ENCODE data around the gene GCA. TPM values are rescaled to one million over a fixed set of nuclear protein-coding genes. Genes with fewer than 3 reads are reported as not detected.
A peak's percentile ranks its signal among the peaks of the same experiment; 100 is the strongest.

The GCA gene
- total RNA-seq, 3 donors from 2014 or later (not counting 1 experiment from before 2014, with no cell fraction given): 5.5 to 9.7 (median 6.6) TPM

GRCh38 chr2:162370931-162371330 lies 27.0 kb downstream of the GCA start:
- H3K27ac Mint-ChIP-seq: no peak overlapping the region
- no peak for DNase-seq
- H3K4me1 ChIP-seq (ENCODE audit: control insufficient read depth, insufficient read depth, low read length): no peaks in the 10 kb centered on the region
- no peaks in the 10 kb centered on the region for H3K36me3 Mint-ChIP-seq
- TF ChIP-seq, protein P1, sequence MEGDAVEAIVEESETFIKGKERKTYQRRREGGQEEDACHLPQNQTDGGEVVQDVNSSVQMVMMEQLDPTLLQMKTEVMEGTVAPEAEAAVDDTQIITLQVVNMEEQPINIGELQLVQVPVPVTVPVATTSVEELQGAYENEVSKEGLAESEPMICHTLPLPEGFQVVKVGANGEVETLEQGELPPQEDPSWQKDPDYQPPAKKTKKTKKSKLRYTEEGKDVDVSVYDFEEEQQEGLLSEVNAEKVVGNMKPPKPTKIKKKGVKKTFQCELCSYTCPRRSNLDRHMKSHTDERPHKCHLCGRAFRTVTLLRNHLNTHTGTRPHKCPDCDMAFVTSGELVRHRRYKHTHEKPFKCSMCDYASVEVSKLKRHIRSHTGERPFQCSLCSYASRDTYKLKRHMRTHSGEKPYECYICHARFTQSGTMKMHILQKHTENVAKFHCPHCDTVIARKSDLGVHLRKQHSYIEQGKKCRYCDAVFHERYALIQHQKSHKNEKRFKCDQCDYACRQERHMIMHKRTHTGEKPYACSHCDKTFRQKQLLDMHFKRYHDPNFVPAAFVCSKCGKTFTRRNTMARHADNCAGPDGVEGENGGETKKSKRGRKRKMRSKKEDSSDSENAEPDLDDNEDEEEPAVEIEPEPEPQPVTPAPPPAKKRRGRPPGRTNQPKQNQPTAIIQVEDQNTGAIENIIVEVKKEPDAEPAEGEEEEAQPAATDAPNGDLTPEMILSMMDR (IDR thresholded peaks at IDR 0.05): no peak
- H3K36me3 ChIP-seq (ENCODE audit: control insufficient read depth, insufficient read depth, low read length): no peaks in the 10 kb centered on the region
- no peak overlapping the region for H3K27ac ChIP-seq (ENCODE audit: low read length)
- H3K4me3 ChIP-seq (ENCODE audit: low read length): no peak overlapping the region
- H3K27me3 Mint-ChIP-seq (ENCODE audit: low read depth in 2 of 2): peaks cover 0 to 2% of the 10 kb centered on the region in 2 donors
- no peaks in the 10 kb centered on the region for H3K27me3 ChIP-seq (ENCODE audit: control insufficient read depth, insufficient read depth, low read length)
- no peak for ATAC-seq
- H3K9me3 Mint-ChIP-seq: no peaks in the 10 kb centered on the region
- H3K4me3 Mint-ChIP-seq: no peak overlapping the region
- no peaks in the 10 kb centered on the region for H3K9me3 ChIP-seq (ENCODE audit: control insufficient read depth, insufficient read depth, low read length)
- WGBS (ENCODE audit: insufficient coverage): 85% methylated on average over 3 of the region's 3 CpGs
- no peaks in the 10 kb centered on the region for H3K4me1 Mint-ChIP-seq
- intact Hi-C loops (cut with micrococcal nuclease): no loop called here

DNA sequence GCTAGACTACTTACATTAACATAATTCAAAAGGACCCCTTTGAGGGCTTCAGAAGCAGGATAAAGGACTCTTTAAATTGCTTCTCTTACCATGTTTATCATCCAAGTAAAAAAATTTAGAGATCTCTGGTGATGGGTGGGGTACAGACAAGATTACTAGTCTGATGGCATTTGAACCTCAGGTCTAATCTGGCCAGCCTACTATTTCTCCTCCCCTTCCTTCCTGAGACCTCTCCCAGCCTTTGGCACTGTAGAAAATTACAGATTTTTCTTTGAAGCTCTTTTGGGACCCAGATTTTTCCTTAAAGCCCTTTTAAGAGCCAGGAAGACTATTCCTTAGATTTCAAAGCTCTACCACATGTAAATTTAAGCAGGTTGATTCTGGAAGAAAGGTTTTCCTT lies 28.9 kb downstream of the GCA start:
- H3K4me1 ChIP-seq (ENCODE audit: control insufficient read depth, insufficient read depth, low read length): no peaks in the 10 kb centered on the region
- Mint-ChIP-seq H3K36me3 (no peaks in the 10 kb centered on the region), H3K4me3 (no peak overlapping the region), H3K27me3 (ENCODE audit: low read depth in 2 of 2) (peaks cover 0 to 2% of the 10 kb centered on the region in 2 donors), H3K4me1 (no peaks in the 10 kb centered on the region), H3K27ac (no peak overlapping the region), H3K9me3 (no peaks in the 10 kb centered on the region)
- H3K9me3 ChIP-seq (ENCODE audit: control insufficient read depth, insufficient read depth, low read length): no peaks in the 10 kb centered on the region
- intact Hi-C loops (cut with micrococcal nuclease): no loop called here
- ATAC-seq (no peak), DNase-seq (no peak)
- no peak overlapping the region for H3K27ac ChIP-seq (ENCODE audit: low read length)
- no peaks in the 10 kb centered on the region for H3K27me3 ChIP-seq (ENCODE audit: control insufficient read depth, insufficient read depth, low read length)
- H3K36me3 ChIP-seq (ENCODE audit: control insufficient read depth, insufficient read depth, low read length): no peaks in the 10 kb centered on the region
- H3K4me3 ChIP-seq (ENCODE audit: low read length): no peak overlapping the region
- TF ChIP-seq, protein P1 (IDR thresholded peaks at IDR 0.05): no peak

GRCh38 chr2:162379719-162380580 lies 36.0 kb downstream of the GCA start:
- WGBS (ENCODE audit: insufficient coverage): 80% methylated on average over 12 of the region's 12 CpGs

More at GRCh38 chr2:162379719-162380580, 36.0 kb downstream of the GCA start:
- Mint-ChIP-seq H3K27ac (no peak overlapping the region), H3K27me3 (ENCODE audit: low read depth in 2 of 2) (peaks cover 5 to 22% of the 10 kb centered on the region in 2 donors), H3K9me3 (no peaks in the 10 kb centered on the region), H3K4me1 (no peaks in the 10 kb centered on the region), H3K36me3 (no peaks in the 10 kb centered on the region), H3K4me3 (peak overlapping the region; percentile 49)
- DNase-seq: no peak
- Histone ChIP-seq H3K9me3 (ENCODE audit: control insufficient read depth, insufficient read depth, low read length) (no peaks in the 10 kb centered on the region), H3K36me3 (ENCODE audit: control insufficient read depth, insufficient read depth, low read length) (no peaks in the 10 kb centered on the region), H3K27ac (ENCODE audit: low read length) (no peak overlapping the region), H3K27me3 (ENCODE audit: control insufficient read depth, insufficient read depth, low read length) (no peaks in the 10 kb centered on the region), H3K4me3 (ENCODE audit: low read length) (no peak overlapping the region), H3K4me1 (ENCODE audit: control insufficient read depth, insufficient read depth, low read length) (no peaks in the 10 kb centered on the region)
- TF ChIP-seq, protein P1 (IDR thresholded peaks at IDR 0.05): no peak
- no peak for ATAC-seq
- intact Hi-C loops (cut with micrococcal nuclease): no loop called here

All from natural killer cell (primary cell).